Panc1 (cell line): ENCODE results near the gene GJB1. TPM values are rescaled to one million over a fixed set of nuclear protein-coding genes. Genes with fewer than 3 reads are reported as not detected.

ENCODE experiments used
- ATAC-seq: fragments of 200-7000 bp; cut with Tn5 transposase; 2 replicates; pipeline ENCODE4 v1.9.1; 2020; ENCODE audit warnings: mild to moderate bottlenecking, moderate library complexity
- BruUV-seq: library from RNA; stranded (reverse); fragments of 400-500 nt; replicated peaks from 2 replicates; lab custom pipeline; 2021; lab: Mats Ljungman, UMichigan
- CTCF ChIA-PET: fragments of 300-600 bp; sonication (Branson Sonifier 250); formaldehyde crosslinking; loops from one replicate; lab custom pipeline; 2022; ENCODE audit warnings: antibody characterized with exemption; lab: Charles Lee
- POLR2A ChIA-PET: fragments of 300-600 bp; sonication (Branson Sonifier 250); formaldehyde crosslinking; loops from one replicate; lab custom pipeline; 2022; ENCODE audit warnings: antibody characterized with exemption; lab: Charles Lee
- DNase-seq: peaks from one replicate; pipeline ENCODE4 v3.0.0-alpha.2; 2010; ENCODE audit warnings: low read depth, low spot score
- H3K27ac ChIP-seq: 2 replicates; pipeline ENCODE4 v1.5.1; 2011; ENCODE audit warnings: mild to moderate bottlenecking, low read length, inconsistent platforms
- H3K27me3 ChIP-seq: fragments of 200-500 bp; sonication (Bioruptor generic); 2 replicates; pipeline ENCODE4 v1.6.0; 2014; ENCODE audit warnings: low read length, inconsistent platforms; ENCODE audit not compliant: control insufficient read depth, insufficient read depth
- H3K36me3 ChIP-seq: fragments of 200-500 bp; sonication (Bioruptor generic); 2 replicates; pipeline ENCODE4 v1.5.1; 2014; ENCODE audit warnings: inconsistent platforms, mild to moderate bottlenecking, low read length, moderate library complexity; ENCODE audit not compliant: control insufficient read depth, insufficient read depth
- H3K4me1 ChIP-seq: 2 replicates; pipeline ENCODE4 v1.5.1; 2011; ENCODE audit warnings: inconsistent platforms, mild to moderate bottlenecking, low read length, moderate library complexity; ENCODE audit not compliant: control insufficient read depth, insufficient read depth
- H3K4me3 ChIP-seq, 2 experiments: 2 replicates each; pipeline ENCODE4 v1.5.1; 2011 to 2012; ENCODE audit warnings: low read depth in 2 of 2, low read length in 2 of 2, mild to moderate bottlenecking in 2 of 2, inconsistent platforms in 1 of 2, moderate library complexity in 1 of 2
- H3K9me3 ChIP-seq: fragments of 200-500 bp; sonication (Bioruptor generic); 2 replicates; pipeline ENCODE4 v1.5.1; 2014; ENCODE audit warnings: low read depth, mild to moderate bottlenecking, inconsistent platforms, low read length, moderate library complexity; ENCODE audit not compliant: control insufficient read depth, insufficient read depth
- POLR2AphosphoS5 ChIP-seq: IDR thresholded peaks from 2 replicates; pipeline ENCODE4 v1.6.1; 2012; ENCODE audit warnings: mild to moderate bottlenecking, low read depth, low read length, moderate library complexity
- REST ChIP-seq, 2 experiments: IDR thresholded peaks; 2 replicates each; pipeline ENCODE4 v1.6.1; 2011 to 2012; ENCODE audit warnings: low read depth in 2 of 2, control low read depth in 1 of 2, low read length in 1 of 2, mild to moderate bottlenecking in 1 of 2, moderate library complexity in 1 of 2; ENCODE audit not compliant: insufficient read depth in 1 of 2
- SIN3A ChIP-seq: IDR thresholded peaks from 2 replicates; pipeline ENCODE4 v1.6.1; 2012; ENCODE audit warnings: low read depth, mild to moderate bottlenecking, low read length, moderate library complexity, borderline replicate concordance; ENCODE audit not compliant: insufficient read depth
- TCF7L2 ChIP-seq: IDR thresholded peaks from 2 replicates; pipeline ENCODE4 v1.6.1; 2011; ENCODE audit warnings: mild to moderate bottlenecking, low read depth, low read length, inconsistent platforms
- in situ Hi-C: cut with HindIII; loops from 2 replicates; pipeline ENCODE4 v1.10.0; 2016; ENCODE audit warnings: low sequenced_read_pairs, low pct_unique_long_range_greater_than_20kb
- intact Hi-C: fragments of 100-400 bp; cut with micrococcal nuclease; formaldehyde crosslinking; loops from one replicate; pipeline ENCODE4 v1.10.0; 2022; ENCODE audit not compliant: unreplicated experiment
- total RNA-seq: library from RNA; stranded (reverse); gene quantifications from one replicate; pipeline ENCODE4 v1.2.1, GENCODE V29; 2021; ENCODE audit not compliant: unreplicated experiment
- TF ChIP-seq, protein P1 (sequence below): fragments of 450-650 bp; IDR thresholded peaks from 2 replicates; pipeline ENCODE4 v1.5.1; 2017; ENCODE audit warnings: mild to moderate bottlenecking

GJB1 gene
- total RNA-seq, 1 experiment from 2014 or later: 0.28 TPM

GRCh38 chrX:71225009-71225408 is 2.0 kb downstream of the GJB1 start:
- H3K4me1 ChIP-seq: no peaks in the 10 kb centered on the region; the same call in 1 of the 2 replicates
- POLR2A ChIA-PET: no interaction called here
- CTCF ChIA-PET: interaction anchor here (0.6 kb wide), 1 partner anchor 8 kb away, joined by 8 read pairs; no protein-coding TSS in a partner anchor
- H3K4me3 ChIP-seq: no peak overlapping the region
- no TSS peak for BruUV-seq
- in situ Hi-C loops: no loop called here
- no peak overlapping the region for H3K27ac ChIP-seq
- DNase-seq (no peak), ATAC-seq (no peak)
- intact Hi-C loops: no loop called here
- H3K9me3 ChIP-seq: no peaks in the 10 kb centered on the region
- no peaks in the 10 kb centered on the region for H3K36me3 ChIP-seq
- TF ChIP-seq, protein P1, sequence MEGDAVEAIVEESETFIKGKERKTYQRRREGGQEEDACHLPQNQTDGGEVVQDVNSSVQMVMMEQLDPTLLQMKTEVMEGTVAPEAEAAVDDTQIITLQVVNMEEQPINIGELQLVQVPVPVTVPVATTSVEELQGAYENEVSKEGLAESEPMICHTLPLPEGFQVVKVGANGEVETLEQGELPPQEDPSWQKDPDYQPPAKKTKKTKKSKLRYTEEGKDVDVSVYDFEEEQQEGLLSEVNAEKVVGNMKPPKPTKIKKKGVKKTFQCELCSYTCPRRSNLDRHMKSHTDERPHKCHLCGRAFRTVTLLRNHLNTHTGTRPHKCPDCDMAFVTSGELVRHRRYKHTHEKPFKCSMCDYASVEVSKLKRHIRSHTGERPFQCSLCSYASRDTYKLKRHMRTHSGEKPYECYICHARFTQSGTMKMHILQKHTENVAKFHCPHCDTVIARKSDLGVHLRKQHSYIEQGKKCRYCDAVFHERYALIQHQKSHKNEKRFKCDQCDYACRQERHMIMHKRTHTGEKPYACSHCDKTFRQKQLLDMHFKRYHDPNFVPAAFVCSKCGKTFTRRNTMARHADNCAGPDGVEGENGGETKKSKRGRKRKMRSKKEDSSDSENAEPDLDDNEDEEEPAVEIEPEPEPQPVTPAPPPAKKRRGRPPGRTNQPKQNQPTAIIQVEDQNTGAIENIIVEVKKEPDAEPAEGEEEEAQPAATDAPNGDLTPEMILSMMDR: no peak
- TF ChIP-seq REST (IDR thresholded peaks at IDR 0.05; ENCODE audit: insufficient read depth in 1 of 2, low read depth in 2 of 2, low read length in 1 of 2): no peak
- TF ChIP-seq TCF7L2: no peak
- no peak for TF ChIP-seq POLR2AphosphoS5
- no peak for TF ChIP-seq SIN3A
- no peaks in the 10 kb centered on the region for H3K27me3 ChIP-seq

GRCh38 chrX:71225676-71226075 is 2.7 kb downstream of the GJB1 start:
- Histone ChIP-seq H3K4me3 (no peak overlapping the region), H3K36me3 (no peaks in the 10 kb centered on the region), H3K9me3 (no peaks in the 10 kb centered on the region), H3K27ac (no peak overlapping the region), H3K4me1 (no peaks in the 10 kb centered on the region; the same call in 1 of the 2 replicates), H3K27me3 (no peaks in the 10 kb centered on the region)
- no TSS peak for BruUV-seq
- ChIA-PET CTCF (interaction anchor here (0.7 kb wide), 2 partner anchors 15 to 167 kb away, joined by 5 read pairs; no protein-coding TSS in a partner anchor), POLR2A (no interaction called here)
- intact Hi-C loops: no loop called here
- DNase-seq (no peak), ATAC-seq (no peak)
- TF ChIP-seq REST (IDR thresholded peaks at IDR 0.05; ENCODE audit: insufficient read depth in 1 of 2, low read depth in 2 of 2, low read length in 1 of 2) (no peak), SIN3A (no peak), TCF7L2 (no peak), POLR2AphosphoS5 (no peak)
- TF ChIP-seq, protein P1: no peak
- in situ Hi-C loops: no loop called here
